ENCODE data around the gene PIRT. TPM values are rescaled to one million over a fixed set of nuclear protein-coding genes. Genes with fewer than 3 reads are reported as not detected.

Gene PIRT
- total RNA-seq, 1 donor from 2014 or later = 6.4 TPM

DNA sequence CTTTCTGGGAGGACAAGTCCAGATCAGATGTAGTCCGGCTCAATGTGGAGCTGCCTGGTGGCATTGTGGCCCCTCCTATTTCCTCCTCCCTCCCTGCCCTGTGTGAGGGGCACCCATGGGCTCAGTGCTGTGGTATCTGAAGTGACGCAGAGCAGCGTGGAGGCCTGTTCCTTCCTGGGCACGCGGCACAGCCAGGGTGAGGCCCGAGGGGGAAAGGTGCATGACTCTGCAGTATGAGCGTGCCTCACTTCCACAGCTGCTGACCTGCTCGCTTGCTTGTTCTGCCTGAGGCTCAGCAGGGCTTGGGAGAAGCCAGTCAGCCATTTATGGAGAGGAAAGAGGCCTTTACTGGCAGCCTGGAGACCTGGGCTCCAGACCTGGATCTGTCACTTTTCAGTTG, 45.7 kb downstream of the PIRT start:
- H3K27ac ChIP-seq = peak overlapping the region; percentile 59
- no peak for DNase-seq (ENCODE audit: extremely low spot score in 2 of 2)

DNA sequence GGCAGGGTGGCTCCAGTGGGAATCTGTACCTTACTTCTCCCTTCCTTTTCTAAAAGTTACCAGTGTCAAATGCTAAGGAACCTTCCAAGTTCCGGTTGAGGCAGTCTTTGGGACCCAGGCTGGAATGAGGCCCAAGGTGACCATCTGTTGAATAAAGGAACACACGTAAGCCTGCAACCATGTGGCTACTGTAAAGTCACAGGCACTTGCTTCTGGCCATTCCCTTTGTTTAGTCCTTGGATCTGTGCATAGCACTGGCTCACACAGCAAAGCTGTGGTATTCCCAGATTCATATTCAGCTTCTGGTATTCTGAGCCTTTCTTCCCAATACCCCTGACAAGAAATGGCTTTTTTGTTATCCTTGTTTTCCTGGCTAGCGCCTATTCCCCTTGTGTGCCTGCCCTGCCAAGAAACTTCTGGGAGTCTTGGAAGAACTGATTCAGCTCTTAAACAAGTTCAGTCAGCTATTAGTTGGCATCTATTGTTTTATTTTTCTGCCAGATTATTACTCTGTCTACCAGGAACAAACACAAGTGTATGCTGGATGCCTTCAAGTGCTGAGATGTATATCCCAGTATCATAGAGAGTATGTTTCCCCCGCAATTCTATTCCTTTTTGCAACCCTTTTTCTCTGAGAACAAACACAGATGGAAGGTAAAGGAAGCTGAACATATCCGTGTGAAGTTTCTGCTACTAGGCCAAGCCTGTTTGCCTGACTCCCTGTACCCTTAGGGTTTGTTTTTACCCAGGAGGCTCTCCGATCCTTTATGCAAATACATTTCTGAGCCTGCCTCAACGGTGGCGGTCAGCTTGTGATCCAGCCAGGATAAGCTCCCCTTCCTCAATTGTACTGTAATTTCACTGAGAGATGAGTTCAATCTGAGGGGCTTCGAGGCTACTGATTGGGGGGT, 47.1 kb downstream of the PIRT start:
- Histone ChIP-seq H3K4me1 (peaks cover 32% of the 10 kb centered on the region), H3K27ac (peak overlapping the region; percentile 59), H3K9me3 (no peaks in the 10 kb centered on the region), H3K4me3 (no peak overlapping the region), H3K36me3 (no peaks in the 10 kb centered on the region), H3K27me3 (no peaks in the 10 kb centered on the region)
- TF ChIP-seq POLR2AphosphoS5 (IDR thresholded peaks at IDR 0.05; ENCODE audit: insufficient read depth in 1 of 2, low read depth in 1 of 2) (peak in 1 of 2 donors; percentile 11), POLR2A (IDR thresholded peaks at IDR 0.05) (no peak)
- TF ChIP-seq, protein P1, sequence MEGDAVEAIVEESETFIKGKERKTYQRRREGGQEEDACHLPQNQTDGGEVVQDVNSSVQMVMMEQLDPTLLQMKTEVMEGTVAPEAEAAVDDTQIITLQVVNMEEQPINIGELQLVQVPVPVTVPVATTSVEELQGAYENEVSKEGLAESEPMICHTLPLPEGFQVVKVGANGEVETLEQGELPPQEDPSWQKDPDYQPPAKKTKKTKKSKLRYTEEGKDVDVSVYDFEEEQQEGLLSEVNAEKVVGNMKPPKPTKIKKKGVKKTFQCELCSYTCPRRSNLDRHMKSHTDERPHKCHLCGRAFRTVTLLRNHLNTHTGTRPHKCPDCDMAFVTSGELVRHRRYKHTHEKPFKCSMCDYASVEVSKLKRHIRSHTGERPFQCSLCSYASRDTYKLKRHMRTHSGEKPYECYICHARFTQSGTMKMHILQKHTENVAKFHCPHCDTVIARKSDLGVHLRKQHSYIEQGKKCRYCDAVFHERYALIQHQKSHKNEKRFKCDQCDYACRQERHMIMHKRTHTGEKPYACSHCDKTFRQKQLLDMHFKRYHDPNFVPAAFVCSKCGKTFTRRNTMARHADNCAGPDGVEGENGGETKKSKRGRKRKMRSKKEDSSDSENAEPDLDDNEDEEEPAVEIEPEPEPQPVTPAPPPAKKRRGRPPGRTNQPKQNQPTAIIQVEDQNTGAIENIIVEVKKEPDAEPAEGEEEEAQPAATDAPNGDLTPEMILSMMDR (IDR thresholded peaks at IDR 0.05) = no peak
- intact Hi-C loops (cut with DNase I) = no loop called here
- no peak for DNase-seq (ENCODE audit: extremely low spot score in 2 of 2)

More for the DNA sequence above, 45.7 kb downstream of the PIRT start:
- no peaks in the 10 kb centered on the region for H3K9me3 ChIP-seq
- TF ChIP-seq POLR2A (IDR thresholded peaks at IDR 0.05) = no peak
- TF ChIP-seq POLR2AphosphoS5 (IDR thresholded peaks at IDR 0.05; ENCODE audit: insufficient read depth in 1 of 2, low read depth in 1 of 2) = peak in 1 of 2 donors; percentile 29
- TF ChIP-seq, protein P1 (IDR thresholded peaks at IDR 0.05) = no peak
- no peak overlapping the region for H3K4me3 ChIP-seq
- intact Hi-C loops (cut with DNase I) = no loop called here
- H3K27me3 ChIP-seq = no peaks in the 10 kb centered on the region
- H3K36me3 ChIP-seq = no peaks in the 10 kb centered on the region
- peaks cover 32% of the 10 kb centered on the region for H3K4me1 ChIP-seq

- Histone ChIP-seq H3K4me1 (peaks cover 32% of the 10 kb centered on the region), H3K4me3 (no peak overlapping the region), H3K27me3 (no peaks in the 10 kb centered on the region), H3K9me3 (no peaks in the 10 kb centered on the region), H3K27ac (peak overlapping the region; percentile 30), H3K36me3 (no peaks in the 10 kb centered on the region)
- no peak for DNase-seq (ENCODE audit: extremely low spot score in 2 of 2)
- intact Hi-C loops (cut with DNase I) = no loop called here
- TF ChIP-seq, protein P1 (IDR thresholded peaks at IDR 0.05) = no peak
- TF ChIP-seq POLR2A (IDR thresholded peaks at IDR 0.05) = no peak
- no peak for TF ChIP-seq POLR2AphosphoS5 (IDR thresholded peaks at IDR 0.05; ENCODE audit: insufficient read depth in 1 of 2, low read depth in 1 of 2)
Observed at GRCh38 chr17:10789694-10790271, 48.1 kb downstream of the PIRT start.

- H3K27ac ChIP-seq = no peak overlapping the region
- intact Hi-C loops (cut with DNase I) = no loop called here
- H3K36me3 ChIP-seq = no peaks in the 10 kb centered on the region
- no peak overlapping the region for H3K4me3 ChIP-seq
- peaks cover 32% of the 10 kb centered on the region for H3K4me1 ChIP-seq
- no peaks in the 10 kb centered on the region for H3K27me3 ChIP-seq
- DNase-seq (ENCODE audit: extremely low spot score in 2 of 2) = no peak
- no peaks in the 10 kb centered on the region for H3K9me3 ChIP-seq
- TF ChIP-seq POLR2A (IDR thresholded peaks at IDR 0.05) (no peak), POLR2AphosphoS5 (IDR thresholded peaks at IDR 0.05; ENCODE audit: insufficient read depth in 1 of 2, low read depth in 1 of 2) (no peak)
- TF ChIP-seq, protein P1 (IDR thresholded peaks at IDR 0.05) = no peak
Observed at GRCh38 chr17:10787306-10788045, 50.4 kb downstream of the PIRT start.

Data from vagina (tissue), 2 donors.